Ascending aorta (tissue), 2 donors: ENCODE measurements around the gene CREBRF. TPM values are rescaled to one million over a fixed set of nuclear protein-coding genes. Genes with fewer than 3 reads are reported as not detected.

ENCODE experiments used
- DNase-seq, 2 donors: peaks; one replicate each; pipeline ENCODE4 v3.0.0-alpha.2; 2019; ENCODE audit warnings: low spot score in 2 of 2
- H3K27ac ChIP-seq, 2 donors: fragments of 200-600 bp; sonication (generic); one replicate each; pipeline ENCODE4 v1.5.1; 2016 to 2017; ENCODE audit warnings: mild to moderate bottlenecking in 1 of 2
- H3K27me3 ChIP-seq: fragments of 200-600 bp; sonication (generic); one replicate; pipeline ENCODE4 v1.5.1; 2017
- H3K36me3 ChIP-seq, 2 donors: fragments of 200-600 bp; sonication (generic); one replicate each; pipeline ENCODE4 v1.5.1; 2016
- H3K4me1 ChIP-seq, 2 donors: fragments of 200-600 bp; sonication (generic); one replicate each; pipeline ENCODE4 v1.5.1; 2016 to 2017; ENCODE audit warnings: mild to moderate bottlenecking in 1 of 2
- H3K4me3 ChIP-seq, 2 donors: fragments of 200-600 bp; sonication (generic); one replicate each; pipeline ENCODE4 v1.5.1; 2016 to 2017; ENCODE audit warnings: mild to moderate bottlenecking in 1 of 2
- H3K9me3 ChIP-seq, 2 donors: fragments of 200-600 bp; sonication (generic); one replicate each; pipeline ENCODE4 v1.5.1; 2016
- CTCF ChIP-seq, 3 experiments: fragments of 200-600 bp in 2 of 3; fragments of 450-650 bp in 1 of 3; sonication (generic) in 2 of 3; IDR thresholded peaks; one replicate each; pipeline ENCODE4 v1.5.1; 2016 to 2019; ENCODE audit warnings: antibody characterized with exemption in 3 of 3, mild to moderate bottlenecking in 1 of 3, moderate library complexity in 1 of 3
- intact Hi-C: fragments of 100-400 bp; cut with DNase I; formaldehyde crosslinking; loops from one replicate; pipeline ENCODE4 v1.15.1; 2023
- total RNA-seq: library from RNA; depleted of rRNA; stranded (reverse); fragments of >200 nt; gene quantifications from one replicate; pipeline ENCODE4 v1.1.0, GENCODE V29; 2016

CREBRF gene
- total RNA-seq, 1 donor from 2014 or later, result 16.3 TPM

DNA sequence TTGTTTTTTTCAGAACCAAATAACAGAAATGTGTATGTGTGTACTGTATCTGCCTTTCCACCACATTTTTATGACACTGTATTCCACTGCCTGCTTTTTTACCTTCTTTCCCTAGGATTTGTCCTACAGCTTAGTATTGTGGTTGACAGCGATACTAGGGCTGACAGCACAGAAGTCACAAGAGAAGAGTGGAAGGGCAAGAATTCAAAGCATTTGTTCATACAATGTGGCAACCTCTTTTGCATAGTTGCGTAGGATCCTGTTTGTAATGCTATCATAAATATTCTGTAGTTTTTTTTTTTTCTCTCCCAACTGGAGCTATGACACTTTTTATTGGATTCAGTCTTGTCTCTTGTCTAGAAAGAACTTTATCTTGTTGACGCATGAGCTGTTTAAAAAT lies 82.6 kb downstream of the CREBRF start:
- TF ChIP-seq CTCF (IDR thresholded peaks at IDR 0.05), result no peak
- Histone ChIP-seq H3K27me3 (no peaks in the 10 kb centered on the region), H3K4me1 (no peaks in the 10 kb centered on the region), H3K4me3 (no peak overlapping the region), H3K9me3 (no peaks in the 10 kb centered on the region), H3K27ac (no peak overlapping the region), H3K36me3 (peaks cover 2 to 12% of the 10 kb centered on the region in 2 donors)
- intact Hi-C loops, result no loop called here
- DNase-seq, result no peak

DNA sequence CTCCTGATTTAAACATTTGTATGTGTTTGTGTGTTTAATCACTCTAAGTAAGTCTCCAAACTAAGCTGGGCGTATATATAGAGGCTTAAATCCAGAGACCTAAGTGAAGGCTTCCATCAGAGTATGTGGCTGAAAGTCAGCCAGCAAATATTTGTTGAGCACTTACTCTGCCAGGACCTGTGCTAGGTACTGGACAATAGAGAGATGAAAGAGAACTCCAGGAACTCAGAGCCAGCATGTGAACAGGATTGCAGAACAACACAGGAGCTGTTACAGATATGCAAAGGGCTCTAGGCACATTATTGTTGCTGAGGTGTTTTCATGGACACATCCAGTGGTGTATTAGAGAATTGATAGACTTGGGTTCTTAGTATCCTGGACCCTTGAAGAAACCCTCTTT lies 83.5 kb downstream of the CREBRF start:
- intact Hi-C loops, result loop anchor here (5.0 to 10.0 kb wide), 2 partner anchors 427 to 855 kb away; partner anchors contain the start of gene UBTD2
- Histone ChIP-seq H3K36me3 (peaks cover 0 to 8% of the 10 kb centered on the region in 2 donors), H3K27ac (no peak overlapping the region), H3K27me3 (no peaks in the 10 kb centered on the region), H3K4me1 (no peaks in the 10 kb centered on the region), H3K4me3 (no peak overlapping the region), H3K9me3 (no peaks in the 10 kb centered on the region)
- no peak for TF ChIP-seq CTCF (IDR thresholded peaks at IDR 0.05)
- DNase-seq, result no peak

DNA sequence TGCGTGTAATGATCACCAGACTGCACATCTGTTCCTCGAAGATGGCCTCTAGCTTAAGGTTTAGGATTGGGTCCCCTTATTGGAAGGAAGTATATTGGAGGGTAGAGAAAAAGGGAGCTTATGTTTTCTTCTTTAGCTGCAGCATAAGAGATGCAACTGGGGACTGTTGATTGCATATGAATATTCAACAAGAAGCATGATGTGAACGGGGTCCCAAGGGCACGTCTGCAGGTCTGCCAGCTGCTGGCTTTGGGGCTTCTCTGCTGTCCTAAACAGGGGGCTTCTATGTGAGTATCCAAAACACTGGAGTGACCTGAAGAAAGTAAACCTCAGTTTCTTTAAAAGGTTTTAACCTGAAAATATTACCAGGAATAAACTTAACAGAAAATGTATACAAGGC lies 84.6 kb downstream of the CREBRF start:
- TF ChIP-seq CTCF (IDR thresholded peaks at IDR 0.05), result no peak
- H3K36me3 ChIP-seq, result peaks cover 0 to 8% of the 10 kb centered on the region in 2 donors
- no peaks in the 10 kb centered on the region for H3K27me3 ChIP-seq
- H3K4me1 ChIP-seq, result peaks cover 0 to 4% of the 10 kb centered on the region in 2 donors
- no peak overlapping the region for H3K4me3 ChIP-seq
- no peak overlapping the region for H3K27ac ChIP-seq
- intact Hi-C loops, result loop anchor here (5.0 to 10.0 kb wide), 2 partner anchors 428 to 856 kb away; partner anchors contain the start of gene UBTD2
- H3K9me3 ChIP-seq, result no peaks in the 10 kb centered on the region
- DNase-seq, result no peak

DNA sequence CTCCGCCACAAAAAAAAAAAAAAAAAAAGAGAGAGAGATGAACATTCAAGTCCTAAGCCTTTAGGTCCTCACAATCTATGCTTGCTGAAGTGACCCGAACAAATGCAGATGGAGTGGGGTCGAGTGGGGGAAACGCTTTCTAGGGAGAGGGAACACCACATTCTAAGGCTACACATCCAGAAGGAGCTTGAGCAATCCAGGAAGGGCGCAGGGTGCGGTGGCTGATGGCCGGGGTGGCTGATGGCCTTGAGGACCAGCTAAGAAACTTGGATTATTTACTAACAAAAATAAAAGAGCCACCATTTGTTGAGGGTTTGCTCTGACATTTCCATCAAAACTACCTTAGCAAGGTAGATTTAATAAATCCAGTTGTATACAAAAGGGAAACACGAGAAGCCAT lies 87.4 kb downstream of the CREBRF start:
- Histone ChIP-seq H3K9me3 (no peaks in the 10 kb centered on the region), H3K27me3 (no peaks in the 10 kb centered on the region), H3K36me3 (peaks cover 4 to 17% of the 10 kb centered on the region in 2 donors), H3K4me3 (no peak overlapping the region), H3K27ac (no peak overlapping the region), H3K4me1 (peaks cover 0 to 4% of the 10 kb centered on the region in 2 donors)
- DNase-seq, result no peak
- no peak for TF ChIP-seq CTCF (IDR thresholded peaks at IDR 0.05)
- intact Hi-C loops, result loop anchor here (5.0 to 10.0 kb wide), 2 partner anchors 431 to 859 kb away; partner anchors contain the start of gene UBTD2

DNA sequence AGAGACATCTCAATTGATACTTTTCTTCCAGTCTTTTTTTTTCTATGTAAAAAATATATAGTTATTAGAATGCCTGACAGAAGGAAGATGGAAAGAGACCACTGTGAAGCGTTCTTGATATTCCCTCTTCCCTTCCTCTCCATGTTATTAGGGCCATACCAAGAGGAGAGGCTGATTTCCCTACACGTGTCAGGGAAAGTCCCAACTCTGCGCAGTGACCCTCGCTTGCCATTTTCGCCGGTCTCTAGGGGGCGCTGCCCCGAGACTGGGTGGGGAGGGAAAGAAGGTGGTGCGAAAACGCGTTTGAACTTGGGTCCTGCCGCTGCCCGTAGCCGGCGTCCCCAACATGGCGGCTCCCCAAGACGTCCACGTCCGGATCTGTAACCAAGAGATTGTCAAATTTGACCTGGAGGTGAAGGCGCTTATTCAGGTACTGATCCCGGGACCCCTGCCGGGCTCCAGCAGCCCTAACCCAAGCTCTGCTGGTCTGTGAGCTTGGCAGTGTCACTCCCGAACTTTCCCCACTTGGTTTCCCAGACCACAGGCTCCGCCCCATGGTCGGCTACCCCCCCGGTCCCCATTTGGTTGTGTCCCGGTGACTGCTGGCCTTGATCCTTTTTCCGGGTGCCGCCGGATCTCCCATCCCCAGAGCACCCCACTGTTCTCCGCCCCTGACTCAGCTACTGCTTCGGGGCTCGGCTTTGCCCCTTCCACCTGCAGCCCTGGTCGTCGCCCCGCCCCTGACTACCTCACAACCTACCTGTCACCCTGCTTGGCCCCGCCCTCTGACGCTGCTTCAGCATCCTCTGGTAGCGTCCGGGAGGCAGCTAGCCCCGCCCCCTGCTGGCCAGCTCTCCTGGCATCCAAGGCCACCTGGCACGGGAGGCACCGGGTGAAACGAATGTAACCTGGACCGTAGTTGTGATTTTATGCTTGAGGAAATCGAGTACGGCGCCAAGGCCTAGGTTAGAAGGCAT lies 88.3 kb downstream of the CREBRF start, which contains the start of gene BNIP1:
Gene BNIP1 (plus strand): TSS at position 332 of the 977 bp plus-strand sequence. CDS start 15 bp downstream, at position 347.
- Histone ChIP-seq H3K27me3 (no peaks in the 10 kb centered on the region), H3K4me3 (peak within 1 kb of the TSS; percentile 58 to 98), H3K4me1 (peaks cover 0 to 4% of the 10 kb centered on the region in 2 donors), H3K27ac (peak within 1 kb of the TSS; percentile 82 to 86), H3K9me3 (no peaks in the 10 kb centered on the region), H3K36me3 (peaks cover 4 to 22% of the 10 kb centered on the region in 2 donors)
- TF ChIP-seq CTCF (IDR thresholded peaks at IDR 0.05), result peak; percentile 82 to 91 (median 90)
- DNase-seq, result peak; percentile 78 to 96
- intact Hi-C loops, result loop anchor here (1.0 to 10.0 kb wide), 4 partner anchors 88 to 860 kb away; partner anchors contain the start of genes ATP6V0E1, CREBRF and UBTD2
